Activated CD8-positive, alpha-beta memory T cell treated with anti-CD3 and anti-CD28 coated beads for 36 hours (primary cell): ENCODE data around the gene KCNH8. TPM values are rescaled to one million over a fixed set of nuclear protein-coding genes. Genes with fewer than 3 reads are reported as not detected.

Source experiments
- CTCF ChIA-PET: fragments of 350-600 bp; sonication (Branson Sonifier 250); formaldehyde crosslinking; loops from one replicate; lab custom pipeline; 2021; ENCODE audit warnings: antibody characterized with exemption; lab: Charles Lee
- POLR2A ChIA-PET: fragments of 350-600 bp; sonication (Branson Sonifier 250); formaldehyde crosslinking; loops from one replicate; lab custom pipeline; 2021; ENCODE audit warnings: antibody characterized with exemption; lab: Charles Lee
- total RNA-seq, 2 experiments: library from RNA; stranded (reverse); gene quantifications; one replicate each; pipeline ENCODE4 v1.2.3, GENCODE V29; 2021

The KCNH8 gene
- total RNA-seq, 2 experiments from 2014 or later, result not detected

DNA sequence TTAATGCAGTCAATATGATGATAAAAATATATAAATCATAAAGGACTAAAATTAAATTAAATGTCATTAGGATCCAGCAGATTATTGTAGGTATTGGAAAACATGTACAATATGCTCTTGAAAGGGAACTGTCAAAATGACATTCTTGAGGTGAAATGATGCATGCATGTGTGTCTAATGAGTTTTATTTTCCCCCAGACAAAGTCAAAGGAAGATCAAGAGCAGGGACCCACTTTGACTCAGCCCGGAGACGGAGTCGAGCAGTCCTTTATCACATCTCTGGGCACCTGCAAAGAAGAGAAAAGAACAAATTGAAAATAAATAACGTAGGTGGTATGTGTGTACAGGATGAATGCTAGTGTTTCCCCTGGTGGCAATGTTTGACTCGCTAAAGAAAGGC, 194.1 kb downstream of the KCNH8 start:
- POLR2A ChIA-PET, result no interaction called here
- CTCF ChIA-PET, result no interaction called here

DNA sequence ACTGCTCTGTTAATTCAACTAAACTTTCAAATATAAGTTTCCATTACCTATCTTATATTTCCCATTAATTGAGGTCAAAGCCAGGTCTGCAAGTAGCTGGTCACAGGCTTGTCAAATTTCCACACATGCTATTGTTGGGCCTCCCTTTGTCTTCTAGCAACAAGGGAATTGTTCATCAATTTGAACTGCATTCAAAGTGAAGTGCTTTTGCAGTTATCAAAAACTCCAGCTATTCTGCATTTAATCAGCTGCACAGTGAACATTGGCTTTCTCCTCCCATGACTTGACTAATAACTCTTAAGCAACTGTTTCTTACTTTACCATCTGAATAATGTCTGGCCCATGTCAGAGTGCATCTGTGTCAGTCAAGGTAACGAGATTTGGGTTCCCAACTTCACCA, 198.4 kb downstream of the KCNH8 start:
- ChIA-PET CTCF (no interaction called here), POLR2A (no interaction called here)

GRCh38 chr3:19347671-19348070, 199.4 kb downstream of the KCNH8 start:
- CTCF ChIA-PET, result interaction anchor here (1.6 kb wide), 1 partner anchor 519 kb away, joined by 7 read pairs; no protein-coding TSS in a partner anchor
- POLR2A ChIA-PET, result no interaction called here

GRCh38 chr3:19348500-19348899, 200.2 kb downstream of the KCNH8 start:
- ChIA-PET POLR2A (no interaction called here), CTCF (interaction anchor here (1.6 kb wide), 1 partner anchor 518 kb away, joined by 7 read pairs; no protein-coding TSS in a partner anchor)

GRCh38 chr3:19348941-19349564, 200.7 kb downstream of the KCNH8 start:
- ChIA-PET POLR2A (no interaction called here), CTCF (interaction anchor here (1.6 kb wide), 1 partner anchor 518 kb away, joined by 7 read pairs; no protein-coding TSS in a partner anchor)

DNA sequence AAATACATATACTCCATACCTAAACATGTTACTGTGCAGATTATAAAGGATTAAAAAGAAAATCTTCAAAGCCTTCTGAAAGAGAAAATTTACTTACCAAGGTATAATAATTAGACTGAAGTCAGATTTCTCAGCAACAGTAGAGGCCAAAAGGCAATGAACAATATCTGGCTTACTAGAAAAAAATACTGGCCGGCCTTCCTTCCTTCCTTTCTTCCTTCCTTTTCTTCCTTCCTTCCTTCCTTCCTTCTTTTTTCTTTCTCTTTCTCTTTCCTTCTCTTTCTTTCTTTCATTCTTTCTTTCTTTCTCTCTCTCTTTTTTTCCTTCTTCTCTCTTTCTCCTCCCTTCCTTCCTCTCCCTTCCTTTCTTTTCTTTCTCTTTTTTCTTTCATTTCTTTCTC, 209.6 kb downstream of the KCNH8 start:
- CTCF ChIA-PET, result no interaction called here

GRCh38 chr3:19363071-19363470, 214.8 kb downstream of the KCNH8 start:
- ChIA-PET POLR2A (no interaction called here), CTCF (no interaction called here)

More for the DNA sequence above, 209.6 kb downstream of the KCNH8 start:
- POLR2A ChIA-PET, result no interaction called here

DNA sequence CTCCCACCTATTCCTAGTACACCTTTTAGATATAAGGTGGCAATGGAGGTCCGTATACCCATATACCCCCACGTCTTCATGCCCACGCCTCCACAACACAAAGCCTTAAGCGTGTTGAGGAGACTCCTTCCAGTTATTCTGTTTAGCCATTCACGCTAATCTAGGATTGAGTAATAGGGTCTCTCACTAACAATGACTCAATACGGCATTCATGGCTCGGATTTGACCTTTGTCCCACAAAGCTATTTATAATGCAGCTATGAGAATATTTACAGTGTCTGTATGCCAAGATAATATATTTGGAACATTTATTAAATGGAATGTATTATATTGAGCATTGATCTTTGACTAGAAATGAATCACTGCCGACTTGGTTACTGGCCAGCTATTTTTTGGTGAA, 215.8 kb downstream of the KCNH8 start:
- CTCF ChIA-PET, result no interaction called here

DNA sequence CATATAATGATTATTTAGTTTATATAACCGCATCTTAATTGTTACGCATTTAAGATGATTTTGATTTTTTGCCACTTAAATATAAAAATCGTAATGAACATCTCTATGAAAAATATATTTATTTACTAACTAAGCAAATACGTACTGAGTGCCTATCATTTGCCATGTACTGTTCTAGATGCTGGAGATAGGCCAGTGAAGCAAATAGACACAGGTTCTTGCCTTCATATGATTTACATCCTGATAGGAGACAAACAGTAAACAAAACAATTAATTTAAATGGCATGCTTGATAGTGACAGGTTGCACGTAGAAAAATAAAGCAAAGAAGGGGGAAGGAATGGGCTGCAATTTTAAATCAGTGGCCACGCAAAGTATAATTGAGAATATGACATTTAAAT, 217.2 kb downstream of the KCNH8 start:
- POLR2A ChIA-PET, result no interaction called here
- CTCF ChIA-PET, result no interaction called here

More for the DNA sequence above, 215.8 kb downstream of the KCNH8 start:
- POLR2A ChIA-PET, result no interaction called here

DNA sequence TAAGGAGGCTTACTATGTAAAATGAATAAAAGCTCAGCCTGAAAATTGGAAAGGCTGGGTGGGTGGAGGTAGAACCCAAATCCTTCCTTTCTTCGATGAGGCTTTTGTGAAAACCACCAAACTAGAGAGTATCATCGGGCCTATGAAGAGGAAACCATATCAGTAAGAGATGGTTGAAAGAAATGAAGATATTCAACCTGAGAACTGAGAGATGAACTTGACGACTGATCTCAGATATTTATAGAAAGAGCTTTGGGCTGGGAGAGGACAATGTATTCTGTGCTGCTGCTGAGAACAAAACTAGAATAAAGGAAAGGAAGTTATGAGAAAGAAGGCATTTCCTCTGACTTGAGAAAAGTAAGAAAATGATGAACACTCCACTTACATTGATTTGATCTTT, 236.6 kb downstream of the KCNH8 start:
- POLR2A ChIA-PET, result no interaction called here
- CTCF ChIA-PET, result no interaction called here

- POLR2A ChIA-PET, result no interaction called here
- CTCF ChIA-PET, result no interaction called here
Measured at GRCh38 chr3:19392150-19392549, 243.8 kb downstream of the KCNH8 start.

DNA sequence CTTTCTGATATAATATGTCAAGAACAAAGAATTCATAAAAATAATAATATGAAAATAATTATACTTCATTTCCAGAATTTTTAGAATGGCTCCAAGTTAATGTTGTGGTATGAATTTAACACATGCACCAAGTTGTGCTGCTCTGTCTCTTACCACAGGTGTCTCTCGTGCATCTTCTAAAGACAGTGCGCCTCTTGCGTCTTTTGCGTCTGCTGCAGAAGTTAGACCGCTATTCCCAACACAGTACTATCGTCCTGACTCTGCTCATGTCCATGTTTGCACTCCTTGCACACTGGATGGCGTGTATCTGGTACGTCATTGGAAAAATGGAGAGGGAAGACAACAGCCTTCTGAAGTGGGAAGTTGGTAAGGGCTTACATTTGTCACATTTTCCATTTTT, 246.6 kb downstream of the KCNH8 start:
- CTCF ChIA-PET, result no interaction called here

GRCh38 chr3:19396726-19397125, 248.4 kb downstream of the KCNH8 start:
- CTCF ChIA-PET, result no interaction called here
- POLR2A ChIA-PET, result no interaction called here

More for the DNA sequence above, 246.6 kb downstream of the KCNH8 start:
- POLR2A ChIA-PET, result no interaction called here

DNA sequence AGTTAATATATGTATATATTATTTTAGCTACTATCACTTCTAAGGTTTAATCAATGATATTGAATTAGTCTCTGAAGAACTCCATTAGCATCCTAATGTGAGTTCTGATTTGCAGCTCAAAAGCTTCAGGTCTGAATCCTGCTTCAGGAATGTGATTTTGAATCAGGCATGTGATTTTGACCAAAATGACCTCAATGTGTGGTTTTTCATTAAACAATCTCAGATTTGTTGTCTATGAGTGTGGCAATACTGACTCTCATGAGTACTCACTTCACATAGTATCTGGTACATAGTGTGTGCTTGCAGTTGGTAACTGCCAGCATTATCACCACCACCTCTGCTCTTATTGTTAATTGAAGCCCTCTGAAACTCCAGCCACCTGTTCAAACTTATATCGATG, 251.0 kb downstream of the KCNH8 start:
- CTCF ChIA-PET, result no interaction called here

DNA sequence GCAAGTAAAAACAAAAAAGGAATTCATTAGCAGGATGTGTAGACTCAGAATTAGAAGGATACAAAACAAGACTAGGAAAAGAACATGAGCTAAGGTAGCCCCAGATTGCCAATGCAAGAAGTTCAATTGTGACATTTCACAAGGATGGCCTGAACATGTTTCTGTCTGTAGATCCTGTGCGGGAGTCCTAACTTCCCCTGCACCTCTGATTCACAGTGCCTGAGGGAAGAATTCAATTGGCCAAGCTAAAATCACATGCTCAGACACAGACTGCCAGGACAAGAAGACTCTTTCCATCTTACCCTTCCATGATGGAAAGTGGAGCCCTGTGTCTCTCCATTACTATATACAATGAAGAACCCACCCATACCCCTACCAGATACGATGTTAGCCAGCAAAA, 251.5 kb downstream of the KCNH8 start:
- POLR2A ChIA-PET, result no interaction called here
- CTCF ChIA-PET, result interaction anchor here (0.7 kb wide), 1 partner anchor 701 kb away, joined by 5 read pairs; no protein-coding TSS in a partner anchor

More for the DNA sequence above, 251.0 kb downstream of the KCNH8 start:
- POLR2A ChIA-PET, result no interaction called here

DNA sequence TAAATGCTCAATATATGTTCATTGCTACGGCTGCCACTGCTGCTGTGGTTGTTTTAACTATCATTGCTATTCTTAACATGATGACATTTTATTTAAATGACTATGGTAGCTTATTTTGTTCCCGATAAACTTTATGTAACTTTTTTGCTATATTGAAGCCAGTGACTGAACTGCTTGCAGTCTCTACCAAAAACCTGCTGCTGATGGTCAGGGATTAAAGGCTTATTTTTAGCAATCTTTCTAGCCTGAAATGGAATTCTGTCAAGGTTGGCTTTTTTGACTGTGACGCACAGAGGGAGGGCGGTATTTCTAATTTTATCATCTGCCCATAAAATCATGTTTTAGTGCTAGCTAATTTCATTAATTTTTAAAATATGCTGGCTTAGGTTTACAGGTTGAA, 271.8 kb downstream of the KCNH8 start:
- CTCF ChIA-PET, result no interaction called here
- POLR2A ChIA-PET, result no interaction called here

GRCh38 chr3:19425825-19426224, 277.5 kb downstream of the KCNH8 start:
- ChIA-PET POLR2A (no interaction called here), CTCF (no interaction called here)

- CTCF ChIA-PET, result no interaction called here
- POLR2A ChIA-PET, result no interaction called here
Measured at GRCh38 chr3:19427422-19428149, 279.3 kb downstream of the KCNH8 start.

GRCh38 chr3:19428729-19429128, 280.4 kb downstream of the KCNH8 start:
- ChIA-PET POLR2A (no interaction called here), CTCF (no interaction called here)

DNA sequence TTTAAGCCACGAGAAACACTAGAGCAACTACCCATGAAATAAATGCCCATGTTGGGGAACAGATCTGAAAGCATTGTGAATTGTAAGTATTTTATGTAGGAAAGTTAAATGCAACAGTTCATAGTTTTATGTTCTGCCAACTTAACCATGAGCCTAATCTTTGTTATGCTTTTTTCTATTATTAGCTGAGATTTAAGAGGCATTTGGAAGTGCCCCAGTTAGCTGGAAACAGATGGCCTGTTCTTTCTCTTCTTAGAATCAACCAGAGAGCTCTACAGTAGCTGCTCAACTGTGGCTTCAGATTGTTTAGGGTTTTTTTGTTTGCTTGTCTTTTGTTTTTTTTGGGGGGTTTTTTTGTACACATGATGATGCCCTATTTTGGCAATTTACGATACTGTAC, 284.4 kb downstream of the KCNH8 start:
- POLR2A ChIA-PET, result no interaction called here
- CTCF ChIA-PET, result no interaction called here

DNA sequence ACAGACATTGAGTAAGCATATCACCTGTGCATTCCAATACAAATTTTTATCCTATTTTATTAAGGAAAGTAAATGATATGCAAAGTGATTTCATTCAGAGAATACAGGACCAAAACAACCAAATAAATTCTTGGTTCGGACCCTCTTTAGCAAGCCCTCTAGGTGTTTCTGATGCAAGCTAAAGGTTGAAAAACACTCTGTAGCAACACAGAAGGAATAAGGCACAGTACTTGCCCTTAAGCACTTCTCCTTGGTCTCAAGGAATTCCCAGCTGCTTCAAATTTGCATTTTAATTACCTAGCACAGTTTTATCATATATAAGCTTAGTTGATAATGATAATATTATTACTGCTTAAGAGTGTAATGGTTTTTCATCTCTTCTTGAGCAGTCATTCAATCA, 288.4 kb downstream of the KCNH8 start:
- ChIA-PET POLR2A (no interaction called here), CTCF (no interaction called here)
